GM19463 (cell line): ENCODE data around the gene RRP15.

Source experiments
- ATAC-seq: cut with Tn5 transposase; IDR thresholded peaks from one replicate; pipeline ENCODE4 v1.9.1; 2021; ENCODE audit warnings: mild to moderate bottlenecking, moderate library complexity; ENCODE audit not compliant: unreplicated experiment

The RRP15 gene

GRCh38 chr1:218384581-218384993 is 99.5 kb downstream of the RRP15 start:
- no peak for ATAC-seq
